Lower lobe of right lung (tissue), 2 donors: ENCODE results near the gene ERC1. TPM values are rescaled to one million over a fixed set of nuclear protein-coding genes. Genes with fewer than 3 reads are reported as not detected.

Source experiments
- ATAC-seq, 2 donors: fragments of 200-7000 bp; cut with Tn5 transposase; one replicate each; pipeline ENCODE4 v1.9.1; 2020 to 2022; ENCODE audit warnings: mild to moderate bottlenecking in 2 of 2, moderate library complexity in 2 of 2
- DNase-seq: peaks from one replicate; pipeline ENCODE4 v3.0.0-alpha.2; 2020
- H3K27ac ChIP-seq: fragments of 200-600 bp; one replicate; pipeline ENCODE4 v1.8.0; 2022
- H3K27me3 ChIP-seq: fragments of 200-600 bp; one replicate; pipeline ENCODE4 v1.8.0; 2022; ENCODE audit warnings: low read depth
- H3K36me3 ChIP-seq: fragments of 200-600 bp; one replicate; pipeline ENCODE4 v1.8.0; 2022; ENCODE audit warnings: mild to moderate bottlenecking
- H3K4me1 ChIP-seq: fragments of 200-600 bp; one replicate; pipeline ENCODE4 v1.8.0; 2022
- H3K4me3 ChIP-seq: fragments of 200-600 bp; one replicate; pipeline ENCODE4 v1.8.0; 2022; ENCODE audit warnings: mild to moderate bottlenecking
- H3K9me3 ChIP-seq: fragments of 200-600 bp; one replicate; pipeline ENCODE4 v1.8.0; 2022
- intact Hi-C: fragments of 100-400 bp; cut with DNase I; formaldehyde crosslinking; loops from one replicate; pipeline ENCODE4 v1.11.0; 2022
- total RNA-seq: library from RNA; stranded (reverse); fragmentation: NEBNext Ultra II Directional; extraction: Animal tissue kit (Norgen Biotek cat#: 25700); gene quantifications from one replicate; pipeline ENCODE4 v1.2.1, GENCODE V29; 2021
- TF ChIP-seq, protein P1 (sequence below): fragments of 200-600 bp; IDR thresholded peaks from one replicate; pipeline ENCODE4 v1.8.0; 2022; ENCODE audit warnings: antibody characterized with exemption, mild to moderate bottlenecking
- donor health status: DM: no; HTN: yes; CAD: no; lungs with severe emphysema.

ERC1 gene
- total RNA-seq, 1 donor from 2014 or later = 66.3 TPM

DNA sequence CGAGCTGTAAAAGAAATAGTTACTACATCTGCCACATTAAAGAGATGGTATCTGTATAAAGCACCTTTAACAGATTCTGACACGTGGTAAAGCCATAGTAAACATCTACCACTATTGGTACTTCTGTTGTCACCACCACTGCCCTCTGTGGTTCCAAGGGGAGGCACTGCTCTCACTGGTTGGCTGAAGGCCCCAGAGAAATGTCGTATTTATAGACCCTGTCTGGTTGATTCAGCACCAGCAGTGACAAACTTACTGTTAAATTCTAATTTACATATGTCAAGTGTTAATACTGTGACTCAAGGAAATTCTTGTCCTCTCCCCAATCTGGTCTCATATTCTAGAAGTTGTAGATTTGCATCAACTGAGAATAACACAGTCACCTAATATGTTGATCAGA, 281.1 kb downstream of the ERC1 start:
- Histone ChIP-seq H3K9me3 (no peaks in the 10 kb centered on the region), H3K4me1 (no peaks in the 10 kb centered on the region), H3K27me3 (no peaks in the 10 kb centered on the region), H3K27ac (no peak overlapping the region), H3K4me3 (no peak overlapping the region), H3K36me3 (no peaks in the 10 kb centered on the region)
- DNase-seq = no peak
- ATAC-seq = no peak
- intact Hi-C loops = no loop called here
- TF ChIP-seq, protein P1, sequence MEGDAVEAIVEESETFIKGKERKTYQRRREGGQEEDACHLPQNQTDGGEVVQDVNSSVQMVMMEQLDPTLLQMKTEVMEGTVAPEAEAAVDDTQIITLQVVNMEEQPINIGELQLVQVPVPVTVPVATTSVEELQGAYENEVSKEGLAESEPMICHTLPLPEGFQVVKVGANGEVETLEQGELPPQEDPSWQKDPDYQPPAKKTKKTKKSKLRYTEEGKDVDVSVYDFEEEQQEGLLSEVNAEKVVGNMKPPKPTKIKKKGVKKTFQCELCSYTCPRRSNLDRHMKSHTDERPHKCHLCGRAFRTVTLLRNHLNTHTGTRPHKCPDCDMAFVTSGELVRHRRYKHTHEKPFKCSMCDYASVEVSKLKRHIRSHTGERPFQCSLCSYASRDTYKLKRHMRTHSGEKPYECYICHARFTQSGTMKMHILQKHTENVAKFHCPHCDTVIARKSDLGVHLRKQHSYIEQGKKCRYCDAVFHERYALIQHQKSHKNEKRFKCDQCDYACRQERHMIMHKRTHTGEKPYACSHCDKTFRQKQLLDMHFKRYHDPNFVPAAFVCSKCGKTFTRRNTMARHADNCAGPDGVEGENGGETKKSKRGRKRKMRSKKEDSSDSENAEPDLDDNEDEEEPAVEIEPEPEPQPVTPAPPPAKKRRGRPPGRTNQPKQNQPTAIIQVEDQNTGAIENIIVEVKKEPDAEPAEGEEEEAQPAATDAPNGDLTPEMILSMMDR = no peak

DNA sequence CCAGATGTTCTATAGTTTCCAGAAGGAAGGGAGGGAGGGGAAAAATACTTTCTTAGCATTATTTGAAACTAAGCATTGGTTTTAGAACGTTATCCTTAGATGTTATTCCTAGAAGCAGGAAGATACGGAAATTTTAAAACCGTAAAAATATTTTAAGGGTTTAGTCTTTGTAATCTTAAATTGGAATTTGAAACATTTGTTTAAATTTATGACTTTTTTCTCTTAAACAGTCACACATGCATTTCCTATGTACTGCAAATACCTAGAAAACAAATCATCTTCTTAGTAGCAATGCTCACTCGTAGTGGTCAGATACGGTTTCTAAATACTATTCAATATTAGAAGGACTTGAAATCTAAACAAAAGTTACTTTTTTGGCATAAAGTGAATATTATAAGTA, 282.0 kb downstream of the ERC1 start:
- intact Hi-C loops = no loop called here
- H3K36me3 ChIP-seq = no peaks in the 10 kb centered on the region
- DNase-seq (no peak), ATAC-seq (no peak)
- H3K27ac ChIP-seq = no peak overlapping the region
- no peaks in the 10 kb centered on the region for H3K27me3 ChIP-seq
- H3K4me1 ChIP-seq = no peaks in the 10 kb centered on the region
- H3K4me3 ChIP-seq = no peak overlapping the region
- TF ChIP-seq, protein P1 = no peak
- H3K9me3 ChIP-seq = no peaks in the 10 kb centered on the region

DNA sequence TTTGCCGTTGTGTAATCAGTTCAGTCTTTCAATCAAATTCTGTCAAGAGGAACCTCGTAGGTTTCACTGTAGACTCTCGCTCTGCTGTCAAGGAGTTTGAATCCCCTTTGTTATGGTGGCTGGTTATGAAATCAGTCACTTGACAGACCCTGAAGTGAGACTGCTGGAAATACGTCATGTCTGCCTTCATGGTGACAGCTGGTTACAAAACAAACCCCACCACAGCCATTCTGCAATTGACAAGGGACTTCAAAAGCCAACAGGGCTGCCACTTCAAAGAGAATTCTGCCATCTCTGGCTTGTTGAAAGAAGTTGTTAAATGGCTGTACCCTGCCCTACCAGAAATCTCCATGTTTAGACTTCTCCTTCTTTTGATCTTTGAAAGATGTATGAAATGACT, 286.9 kb downstream of the ERC1 start:
- intact Hi-C loops = no loop called here
- TF ChIP-seq, protein P1 = no peak

DNA sequence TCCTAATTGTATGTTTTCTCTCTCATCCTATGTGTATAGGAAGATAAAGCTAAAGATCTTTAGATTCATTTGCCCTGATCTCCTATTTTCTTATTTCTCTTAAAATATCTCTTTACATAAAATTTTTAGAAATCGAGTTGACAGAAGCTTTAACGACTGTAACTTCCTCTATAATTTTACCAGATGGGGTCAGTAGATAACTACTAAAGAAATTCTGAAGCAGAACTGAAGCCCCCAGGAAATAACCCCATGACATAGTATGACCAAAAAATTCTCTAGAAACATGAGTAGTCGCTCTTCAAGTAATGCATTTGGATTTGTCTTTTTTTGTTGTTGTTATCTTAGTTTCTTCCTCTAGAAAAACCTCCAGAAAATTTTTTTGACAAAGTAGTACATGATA, 288.0 kb downstream of the ERC1 start:
- ATAC-seq (no peak), DNase-seq (no peak)
- H3K27ac ChIP-seq = no peak overlapping the region
- H3K4me1 ChIP-seq = peaks cover 4% of the 10 kb centered on the region
- H3K9me3 ChIP-seq = no peaks in the 10 kb centered on the region
- intact Hi-C loops = no loop called here
- no peaks in the 10 kb centered on the region for H3K36me3 ChIP-seq
- H3K4me3 ChIP-seq = no peak overlapping the region
- TF ChIP-seq, protein P1 = peak; percentile 14
- no peaks in the 10 kb centered on the region for H3K27me3 ChIP-seq

More for the DNA sequence above, 286.9 kb downstream of the ERC1 start:
- H3K27me3 ChIP-seq = no peaks in the 10 kb centered on the region
- DNase-seq (no peak), ATAC-seq (peak; percentile 47 to 54)
- H3K36me3 ChIP-seq = no peaks in the 10 kb centered on the region
- H3K4me1 ChIP-seq = no peaks in the 10 kb centered on the region
- H3K4me3 ChIP-seq = no peak overlapping the region
- no peak overlapping the region for H3K27ac ChIP-seq
- H3K9me3 ChIP-seq = no peaks in the 10 kb centered on the region

DNA sequence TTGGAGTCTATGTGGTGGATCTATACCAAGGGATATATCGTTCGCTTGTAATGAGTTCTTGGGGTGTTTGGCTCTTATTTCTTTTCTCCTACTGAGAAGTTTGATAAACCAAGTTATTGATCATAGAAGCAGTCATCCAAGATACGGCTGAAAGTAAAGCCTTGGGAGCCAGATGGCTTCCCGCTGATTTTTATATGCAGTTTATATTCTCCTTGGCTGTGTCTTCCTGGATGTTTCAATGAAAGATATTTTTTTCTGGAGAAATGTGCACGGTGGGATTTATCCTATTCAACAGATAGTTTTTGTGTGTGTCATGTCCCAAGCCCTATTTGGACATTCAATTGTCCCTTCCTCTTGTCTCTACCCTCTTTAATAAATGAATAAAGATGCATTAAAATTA, 289.0 kb downstream of the ERC1 start:
- Histone ChIP-seq H3K4me1 (peaks cover 4% of the 10 kb centered on the region), H3K4me3 (no peak overlapping the region), H3K36me3 (no peaks in the 10 kb centered on the region), H3K9me3 (no peaks in the 10 kb centered on the region), H3K27me3 (no peaks in the 10 kb centered on the region), H3K27ac (no peak overlapping the region)
- no peak for DNase-seq
- TF ChIP-seq, protein P1 = no peak
- intact Hi-C loops = no loop called here
- ATAC-seq = no peak
